HepG2 (cell line): Measurements from ENCODE around the gene PRRT1B. TPM values are rescaled to one million over a fixed set of nuclear protein-coding genes. Genes with fewer than 3 reads are reported as not detected.

Experiments
- AKNA ChIP-seq: sonication (generic); formaldehyde crosslinking; IDR thresholded peaks from 2 replicates; pipeline ENCODE4 v1.4.0; 2020; ENCODE audit warnings: missing genetic modification reagents, borderline replicate concordance
- HIVEP1 ChIP-seq: sonication (generic); formaldehyde crosslinking; IDR thresholded peaks from 2 replicates; pipeline ENCODE4 v1.4.0; 2020; ENCODE audit warnings: mild to moderate bottlenecking, missing genetic modification reagents
- PRDM15 ChIP-seq: sonication (generic); formaldehyde crosslinking; IDR thresholded peaks from 2 replicates; pipeline ENCODE4 v1.4.0; 2020; ENCODE audit warnings: missing genetic modification reagents
- SOX6 ChIP-seq, 2 experiments: fragments of 450-650 bp in 1 of 2; sonication (generic) in 1 of 2; formaldehyde crosslinking in 1 of 2; IDR thresholded peaks; 2 replicates each; pipeline versions ENCODE4 v1.4.0 to v1.6.1; 2017 to 2020; ENCODE audit warnings: antibody characterized with exemption in 1 of 2, mild to moderate bottlenecking in 1 of 2, missing genetic modification reagents in 1 of 2
- ZFP37 ChIP-seq: sonication (generic); formaldehyde crosslinking; IDR thresholded peaks from 2 replicates; pipeline ENCODE4 v1.4.0; 2020; ENCODE audit warnings: missing genetic modification reagents, borderline replicate concordance
- ZMAT3 ChIP-seq: sonication (generic); formaldehyde crosslinking; conservative IDR thresholded peaks from 2 replicates; pipeline ENCODE4 v1.7.0; 2021; ENCODE audit warnings: missing genetic modification reagents
- ZNF232 ChIP-seq: sonication (generic); formaldehyde crosslinking; IDR thresholded peaks from 2 replicates; pipeline ENCODE4 v1.4.0; 2020; ENCODE audit warnings: missing genetic modification reagents, borderline replicate concordance
- ZNF30 ChIP-seq: sonication (generic); formaldehyde crosslinking; IDR thresholded peaks from 2 replicates; pipeline ENCODE4 v1.5.0; 2020; ENCODE audit warnings: mild to moderate bottlenecking, missing genetic modification reagents
- ZNF317 ChIP-seq: sonication (generic); formaldehyde crosslinking; IDR thresholded peaks from 2 replicates; pipeline ENCODE4 v1.5.0; 2020; ENCODE audit warnings: mild to moderate bottlenecking, missing genetic modification reagents
- ZSCAN31 ChIP-seq: sonication (generic); formaldehyde crosslinking; IDR thresholded peaks from 2 replicates; pipeline ENCODE4 v1.5.0; 2020; ENCODE audit warnings: low read depth, mild to moderate bottlenecking, missing genetic modification reagents
- polyA plus RNA-seq, 8 experiments: library from polyadenylated mRNA; depleted of rRNA in 3 of 8; stranded (reverse) in 7 of 8; unstranded in 1 of 8; fragments of >200 nt; fragmentation: Illumina TruSeq in 4 of 8; extraction: Trizol in 4 of 8; gene quantifications; 2 replicates each; pipeline versions ENCODE4 v1.2.1 to v1.2.3, GENCODE V29; 2011 to 2016; ENCODE audit warnings: low read depth in 4 of 8, missing spikeins in 1 of 8, mixed read lengths in 1 of 8; ENCODE audit not compliant: insufficient read depth in 1 of 8
- total RNA-seq, 5 experiments: library from RNA; depleted of rRNA; stranded (reverse); fragments of >200 nt; fragmentation: Illumina TruSeq; extraction: Trizol; gene quantifications; 2 replicates each; pipeline ENCODE4 v1.2.3, GENCODE V29; 2016; ENCODE audit warnings: low read depth in 1 of 5
- TF ChIP-seq, protein P1 (sequence below): sonication (generic); formaldehyde crosslinking; IDR thresholded peaks from 2 replicates; pipeline ENCODE4 v1.5.0; 2020; ENCODE audit warnings: mild to moderate bottlenecking, missing genetic modification reagents, borderline replicate concordance
- TF ChIP-seq, protein P2 (sequence below): IDR thresholded peaks from 2 replicates; pipeline ENCODE4 v1.6.1; 2016; ENCODE audit warnings: missing compliant biosample characterization, missing genetic modification reagents, borderline replicate concordance

Gene PRRT1B
- total and polyA plus RNA-seq, 2 of the 13 experiments (the other 11 are each of a cell fraction or from before 2014, with no cell fraction given) = not detected

DNA sequence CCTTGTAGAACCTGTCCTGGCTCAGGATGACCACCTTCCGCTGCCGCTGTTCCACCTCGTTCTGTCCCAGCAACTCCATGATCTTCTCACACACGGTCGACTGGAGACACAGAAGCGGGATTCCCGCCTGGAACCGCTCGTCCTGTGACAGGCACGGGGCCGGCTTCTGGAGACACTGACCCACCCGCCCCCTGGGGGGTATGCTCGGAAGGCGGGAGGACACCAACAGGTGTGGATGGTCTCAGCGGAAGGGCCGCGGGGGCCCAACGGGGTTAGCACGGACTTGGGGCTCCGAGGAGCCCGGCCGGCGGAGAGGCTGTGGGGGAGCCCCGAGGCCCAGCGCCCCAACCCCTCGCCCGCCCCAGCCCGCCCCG, 14.8 kb upstream of the PRRT1B start (continued):
- TF ChIP-seq ZFP37 = no peak
- TF ChIP-seq ZMAT3 (CRISPR knock-in tag) = peak; percentile 35
- no peak for TF ChIP-seq SOX6 (IDR thresholded peaks at IDR 0.05)
- 0 out of 2 replicates have a peak, but pooled peaks have one; percentile 13 for TF ChIP-seq SOX6 (CRISPR knock-in tag; IDR thresholded peaks at IDR 0.05)
- TF ChIP-seq ZNF30 = no peak
- TF ChIP-seq, protein P1, sequence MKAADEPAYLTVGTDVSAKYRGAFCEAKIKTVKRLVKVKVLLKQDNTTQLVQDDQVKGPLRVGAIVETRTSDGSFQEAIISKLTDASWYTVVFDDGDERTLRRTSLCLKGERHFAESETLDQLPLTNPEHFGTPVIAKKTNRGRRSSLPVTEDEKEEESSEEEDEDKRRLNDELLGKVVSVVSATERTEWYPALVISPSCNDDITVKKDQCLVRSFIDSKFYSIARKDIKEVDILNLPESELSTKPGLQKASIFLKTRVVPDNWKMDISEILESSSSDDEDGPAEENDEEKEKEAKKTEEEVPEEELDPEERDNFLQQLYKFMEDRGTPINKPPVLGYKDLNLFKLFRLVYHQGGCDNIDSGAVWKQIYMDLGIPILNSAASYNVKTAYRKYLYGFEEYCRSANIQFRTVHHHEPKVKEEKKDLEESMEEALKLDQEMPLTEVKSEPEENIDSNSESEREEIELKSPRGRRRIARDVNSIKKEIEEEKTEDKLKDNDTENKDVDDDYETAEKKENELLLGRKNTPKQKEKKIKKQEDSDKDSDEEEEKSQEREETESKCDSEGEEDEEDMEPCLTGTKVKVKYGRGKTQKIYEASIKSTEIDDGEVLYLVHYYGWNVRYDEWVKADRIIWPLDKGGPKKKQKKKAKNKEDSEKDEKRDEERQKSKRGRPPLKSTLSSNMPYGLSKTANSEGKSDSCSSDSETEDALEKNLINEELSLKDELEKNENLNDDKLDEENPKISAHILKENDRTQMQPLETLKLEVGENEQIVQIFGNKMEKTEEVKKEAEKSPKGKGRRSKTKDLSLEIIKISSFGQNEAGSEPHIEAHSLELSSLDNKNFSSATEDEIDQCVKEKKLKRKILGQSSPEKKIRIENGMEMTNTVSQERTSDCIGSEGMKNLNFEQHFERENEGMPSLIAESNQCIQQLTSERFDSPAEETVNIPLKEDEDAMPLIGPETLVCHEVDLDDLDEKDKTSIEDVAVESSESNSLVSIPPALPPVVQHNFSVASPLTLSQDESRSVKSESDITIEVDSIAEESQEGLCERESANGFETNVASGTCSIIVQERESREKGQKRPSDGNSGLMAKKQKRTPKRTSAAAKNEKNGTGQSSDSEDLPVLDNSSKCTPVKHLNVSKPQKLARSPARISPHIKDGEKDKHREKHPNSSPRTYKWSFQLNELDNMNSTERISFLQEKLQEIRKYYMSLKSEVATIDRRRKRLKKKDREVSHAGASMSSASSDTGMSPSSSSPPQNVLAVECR (CRISPR knock-in tag) = no peak
- TF ChIP-seq ZNF317 (CRISPR knock-in tag) = no peak
- TF ChIP-seq HIVEP1 = 0 out of 2 replicates have a peak, but pooled peaks have one; percentile 29
- 0 out of 2 replicates have a peak, but pooled peaks have one; percentile 1 for TF ChIP-seq ZNF232 (CRISPR knock-in tag)
- TF ChIP-seq ZSCAN31 = no peak
- TF ChIP-seq AKNA (CRISPR knock-in tag) = no peak
- no peak for TF ChIP-seq PRDM15 (CRISPR knock-in tag)
- TF ChIP-seq, protein P2, sequence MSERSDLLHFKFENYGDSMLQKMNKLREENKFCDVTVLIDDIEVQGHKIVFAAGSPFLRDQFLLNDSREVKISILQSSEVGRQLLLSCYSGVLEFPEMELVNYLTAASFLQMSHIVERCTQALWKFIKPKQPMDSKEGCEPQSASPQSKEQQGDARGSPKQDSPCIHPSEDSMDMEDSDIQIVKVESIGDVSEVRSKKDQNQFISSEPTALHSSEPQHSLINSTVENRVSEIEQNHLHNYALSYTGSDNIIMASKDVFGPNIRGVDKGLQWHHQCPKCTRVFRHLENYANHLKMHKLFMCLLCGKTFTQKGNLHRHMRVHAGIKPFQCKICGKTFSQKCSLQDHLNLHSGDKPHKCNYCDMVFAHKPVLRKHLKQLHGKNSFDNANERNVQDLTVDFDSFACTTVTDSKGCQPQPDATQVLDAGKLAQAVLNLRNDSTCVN (CRISPR knock-in tag) = no peak
